SU-DHL-6 (cell line): Measurements from ENCODE around the gene RFFL.
"Not testable (repeated sequence)": the region's sequence is repeated elsewhere in the genome, so short reads cannot be mapped to it uniquely, and the experiment has no call there.

Experiments
- EZH2phosphoT487 ChIP-seq: fragments of 200-600 bp; sonication (generic), shearing (Covaris generic); conservative IDR thresholded peaks from 2 replicates; pipeline ENCODE4 v1.6.1; 2018; ENCODE audit warnings: mild to moderate bottlenecking, antibody characterized with exemption, low read length, moderate library complexity, mixed read lengths
- TF ChIP-seq, protein P1 (sequence below): fragments of 200-600 bp; sonication (generic); IDR thresholded peaks from one replicate; pipeline ENCODE4 v1.5.1; 2017; ENCODE audit warnings: antibody characterized with exemption, mild to moderate bottlenecking, low read length, moderate library complexity; ENCODE audit not compliant: insufficient read depth, poor library complexity, severe bottlenecking

DNA sequence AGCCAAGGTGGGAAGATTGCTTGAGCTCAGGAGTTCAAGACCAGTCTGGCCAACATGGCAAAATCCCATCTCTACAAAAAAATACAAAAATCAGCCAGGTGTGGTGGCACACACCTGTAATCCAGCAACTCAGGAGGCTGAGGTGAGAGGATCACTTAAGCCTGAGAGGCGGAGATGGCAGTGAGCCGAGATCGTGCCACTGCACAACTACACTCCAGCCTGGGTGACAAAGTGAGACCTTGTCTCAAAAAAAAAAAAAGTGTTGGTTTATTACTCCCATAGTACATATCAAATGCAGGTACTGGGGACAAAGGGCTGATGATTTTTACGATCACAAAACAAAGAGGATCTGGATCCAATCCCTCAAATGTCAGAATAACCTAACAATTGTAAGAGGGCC is 35.4 kb downstream of the RFFL start:
- TF ChIP-seq EZH2phosphoT487, result not testable (repeated sequence)
- TF ChIP-seq, protein P1, sequence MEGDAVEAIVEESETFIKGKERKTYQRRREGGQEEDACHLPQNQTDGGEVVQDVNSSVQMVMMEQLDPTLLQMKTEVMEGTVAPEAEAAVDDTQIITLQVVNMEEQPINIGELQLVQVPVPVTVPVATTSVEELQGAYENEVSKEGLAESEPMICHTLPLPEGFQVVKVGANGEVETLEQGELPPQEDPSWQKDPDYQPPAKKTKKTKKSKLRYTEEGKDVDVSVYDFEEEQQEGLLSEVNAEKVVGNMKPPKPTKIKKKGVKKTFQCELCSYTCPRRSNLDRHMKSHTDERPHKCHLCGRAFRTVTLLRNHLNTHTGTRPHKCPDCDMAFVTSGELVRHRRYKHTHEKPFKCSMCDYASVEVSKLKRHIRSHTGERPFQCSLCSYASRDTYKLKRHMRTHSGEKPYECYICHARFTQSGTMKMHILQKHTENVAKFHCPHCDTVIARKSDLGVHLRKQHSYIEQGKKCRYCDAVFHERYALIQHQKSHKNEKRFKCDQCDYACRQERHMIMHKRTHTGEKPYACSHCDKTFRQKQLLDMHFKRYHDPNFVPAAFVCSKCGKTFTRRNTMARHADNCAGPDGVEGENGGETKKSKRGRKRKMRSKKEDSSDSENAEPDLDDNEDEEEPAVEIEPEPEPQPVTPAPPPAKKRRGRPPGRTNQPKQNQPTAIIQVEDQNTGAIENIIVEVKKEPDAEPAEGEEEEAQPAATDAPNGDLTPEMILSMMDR, result not testable (repeated sequence)
